HG03045 (cell line): Measurements from ENCODE around the gene WDR53.
"Not testable (repeated sequence)": the region's sequence is repeated elsewhere in the genome, so short reads cannot be mapped to it uniquely, and the experiment has no call there.

Source experiments
- ATAC-seq: cut with Tn5 transposase; IDR thresholded peaks from one replicate; pipeline ENCODE4 v1.9.1; 2021; ENCODE audit warnings: mild to moderate bottlenecking, moderate library complexity; ENCODE audit not compliant: unreplicated experiment

Gene WDR53

DNA sequence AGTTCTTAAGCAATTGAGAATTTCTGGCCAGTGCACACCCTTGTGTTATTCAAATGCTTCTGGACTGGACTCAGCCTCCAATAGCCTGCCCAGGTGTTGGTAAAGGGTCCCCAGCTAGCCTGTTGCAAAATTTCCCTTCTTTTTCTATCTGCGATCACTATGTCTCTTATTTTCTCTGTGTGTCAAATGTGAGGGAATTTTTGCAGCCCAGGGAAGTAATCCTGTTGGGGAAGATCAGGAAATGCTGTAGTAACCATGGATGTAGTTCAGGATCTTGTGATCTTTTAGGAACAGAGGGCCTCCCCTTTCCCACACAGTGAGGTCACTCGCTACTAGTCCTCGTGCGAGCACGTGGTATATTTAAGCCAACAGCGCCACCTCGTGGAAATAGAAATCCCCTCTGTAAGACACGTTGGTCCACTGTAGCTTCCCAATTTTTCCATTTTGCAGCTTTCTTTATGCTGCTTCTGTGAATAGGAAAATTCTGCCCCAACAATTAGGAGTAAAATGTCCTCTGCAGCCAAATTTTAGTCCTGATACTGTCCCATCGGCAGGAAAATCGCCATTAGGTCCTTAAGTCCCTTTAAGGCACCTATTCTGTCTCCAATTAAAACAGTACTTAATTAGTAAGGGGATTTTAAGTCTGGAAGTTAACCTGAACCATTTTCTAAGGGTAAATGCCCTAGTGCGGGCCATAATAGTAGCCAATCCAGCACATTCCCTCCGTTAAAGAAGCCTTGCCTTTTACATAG, 49.2 kb downstream of the WDR53 start:
- no peak for ATAC-seq

DNA sequence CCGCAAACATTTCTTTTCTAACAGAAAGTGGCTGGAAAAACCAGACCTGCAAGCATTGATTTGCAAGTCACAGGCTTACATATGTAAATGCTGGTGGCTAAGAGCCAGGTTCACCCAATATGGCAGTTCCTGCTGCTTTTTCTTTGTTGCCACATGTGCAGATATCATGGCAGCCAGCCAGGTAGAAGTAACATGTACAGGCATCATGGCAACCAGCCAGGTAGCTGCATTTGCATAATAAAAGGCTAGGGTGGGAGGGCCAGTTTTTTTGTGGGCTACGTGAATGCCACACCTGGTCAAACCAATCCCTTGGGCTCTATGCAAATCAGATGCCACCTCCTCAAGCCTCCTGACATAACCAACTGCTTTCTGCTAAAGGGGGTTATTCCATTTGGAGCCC, 50.4 kb downstream of the WDR53 start:
- no peak for ATAC-seq

DNA sequence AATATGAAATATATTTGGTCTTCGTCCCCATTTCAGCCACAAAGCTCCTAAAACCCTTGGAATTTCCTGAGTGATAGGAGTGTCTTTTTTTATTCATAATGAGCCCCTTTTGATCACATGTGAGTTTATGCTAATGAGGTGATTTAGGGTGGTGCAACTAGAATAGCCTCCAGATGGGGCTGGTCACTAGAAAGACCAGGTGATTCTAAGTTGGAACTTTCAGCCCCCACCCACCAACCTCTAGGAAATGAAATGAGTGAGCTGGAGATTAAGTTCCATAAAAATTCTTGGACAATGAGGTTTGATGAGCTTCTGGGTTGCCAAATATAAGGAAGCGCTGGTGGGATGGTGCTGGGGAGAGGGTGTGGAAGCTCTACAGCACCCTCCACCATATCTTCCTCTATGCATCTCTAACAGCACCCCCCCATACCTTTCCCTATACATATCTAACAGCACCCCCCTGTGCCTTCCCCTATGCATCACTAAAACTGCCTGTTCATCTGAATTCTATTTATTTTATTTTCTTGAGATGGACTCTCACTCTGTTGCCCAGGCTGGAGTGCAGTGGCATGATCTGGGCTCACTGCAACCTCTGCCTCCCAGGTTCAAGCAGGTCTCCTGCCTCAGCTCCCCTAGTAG, 51.1 kb downstream of the WDR53 start:
- no peak for ATAC-seq

DNA sequence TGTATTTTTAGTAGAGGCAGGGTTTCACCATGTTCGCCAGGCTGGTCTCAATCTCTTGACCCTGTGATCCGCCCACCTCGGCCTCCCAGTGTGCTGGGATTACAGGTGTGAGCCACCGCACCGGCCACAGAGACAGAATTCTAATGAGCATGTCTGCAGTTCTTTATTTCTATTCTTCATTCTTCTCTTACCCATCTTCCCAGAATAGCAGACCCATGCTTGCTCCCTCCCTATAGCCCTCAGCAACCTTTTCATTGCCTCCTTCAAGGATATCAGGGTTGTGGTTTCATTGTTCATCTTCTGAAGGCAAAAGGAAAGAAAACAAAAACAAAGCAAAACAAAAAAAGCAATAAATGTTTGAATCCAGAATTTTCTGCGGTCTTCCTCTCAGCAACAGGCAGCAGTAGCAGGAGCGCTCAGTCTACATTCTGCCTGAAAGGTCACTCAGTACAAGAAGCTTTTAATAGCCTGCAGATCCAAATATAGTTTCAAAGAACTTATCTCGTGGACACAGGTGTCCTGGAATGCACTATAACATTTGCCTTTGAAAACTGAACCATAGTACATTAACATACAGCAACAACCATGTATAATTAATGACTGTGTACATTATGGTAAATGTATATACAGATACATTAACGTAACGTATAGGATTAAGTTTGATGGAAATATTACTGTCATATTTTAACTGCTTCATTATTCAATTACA, 53.3 kb downstream of the WDR53 start, which contains the start of gene SMCO1:
Gene SMCO1 (minus strand): TSS at position 434 of the 709 bp plus-strand sequence. CDS start 137 bp downstream, at position 297.
- ATAC-seq: no peak

DNA sequence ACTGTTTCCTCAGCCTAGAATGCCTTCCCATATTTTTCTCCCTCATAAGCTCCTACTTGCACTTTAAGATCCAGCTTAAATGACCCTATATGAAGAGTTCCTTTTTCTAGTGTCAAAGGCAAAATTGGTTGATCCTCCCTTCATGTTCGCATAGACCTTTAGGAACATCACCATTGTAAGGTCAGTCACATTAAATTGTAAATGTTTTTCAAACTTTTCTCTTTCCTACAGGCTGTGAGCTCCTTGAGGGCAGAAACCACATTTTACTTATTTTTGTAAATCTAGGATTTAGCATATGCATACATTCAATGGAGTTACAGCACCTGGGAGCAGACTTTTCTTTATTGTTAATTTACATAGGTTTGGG, 54.0 kb downstream of the WDR53 start:
- ATAC-seq: no peak

DNA sequence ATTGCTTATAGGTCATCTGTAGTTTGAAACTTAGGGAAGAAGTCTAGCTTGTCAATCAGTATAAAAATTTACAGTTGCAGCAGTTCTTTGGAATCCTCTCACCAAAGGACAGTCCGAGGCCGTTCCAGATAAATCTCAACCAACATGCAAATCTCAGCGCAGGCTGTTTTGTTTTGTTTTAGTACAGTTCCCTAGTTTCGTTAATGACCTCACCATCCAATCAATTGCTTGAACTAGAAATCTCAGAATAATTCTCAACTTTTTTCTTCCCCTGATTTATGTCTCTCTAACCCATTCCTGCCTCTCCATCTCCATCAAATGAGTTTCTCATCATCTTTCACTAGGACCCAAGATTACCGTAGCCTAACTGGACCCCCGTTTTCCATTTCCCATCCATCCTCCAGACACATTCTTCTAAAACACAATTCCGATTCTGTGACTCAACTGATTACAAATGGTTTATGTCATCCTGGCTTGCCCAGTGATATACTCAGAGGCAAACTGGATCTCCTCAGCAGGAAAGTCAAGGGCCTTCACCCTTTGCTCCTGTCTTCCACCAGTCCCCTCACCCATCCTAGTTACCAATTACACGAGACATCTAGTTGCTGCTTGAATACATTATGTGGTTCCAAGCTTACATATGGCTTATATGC, 54.5 kb downstream of the WDR53 start:
- ATAC-seq: no peak

DNA sequence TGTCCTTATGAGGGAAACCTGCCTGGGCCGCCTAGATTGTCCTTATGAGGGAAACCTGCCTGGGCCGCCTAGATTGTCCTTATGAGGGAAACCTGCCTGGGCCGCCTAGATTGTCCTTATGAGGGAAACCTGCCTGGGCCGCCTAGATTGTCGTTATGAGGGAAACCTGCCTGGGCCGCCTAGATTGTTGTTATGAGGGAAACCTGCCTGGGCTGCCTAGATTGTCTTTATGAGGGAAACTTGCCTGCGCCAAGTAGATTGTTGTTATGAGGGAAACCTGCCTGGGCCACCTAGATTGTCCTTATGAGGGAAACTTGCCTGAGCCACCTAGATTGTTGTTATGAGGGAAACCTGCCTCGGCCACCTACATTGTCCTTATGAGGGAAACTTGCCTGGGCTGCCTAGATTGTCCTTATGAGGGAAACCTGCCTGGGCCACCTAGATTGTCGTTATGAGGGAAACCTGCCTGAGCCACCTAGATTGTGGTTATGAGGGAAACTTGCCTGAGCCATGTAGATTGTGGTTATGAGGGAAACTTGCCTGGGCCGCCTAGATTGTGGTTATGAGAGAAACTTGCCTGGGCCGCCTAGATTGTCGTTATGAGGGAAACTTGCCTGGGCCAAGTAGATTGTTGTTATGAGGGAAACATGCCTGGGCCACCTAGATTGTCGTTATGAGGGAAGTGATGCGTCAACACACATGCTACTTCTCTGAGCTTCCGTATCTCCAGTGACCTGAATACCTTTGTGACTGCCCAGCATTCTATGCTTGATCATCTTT, 56.5 kb downstream of the WDR53 start:
- not testable (repeated sequence) for ATAC-seq

DNA sequence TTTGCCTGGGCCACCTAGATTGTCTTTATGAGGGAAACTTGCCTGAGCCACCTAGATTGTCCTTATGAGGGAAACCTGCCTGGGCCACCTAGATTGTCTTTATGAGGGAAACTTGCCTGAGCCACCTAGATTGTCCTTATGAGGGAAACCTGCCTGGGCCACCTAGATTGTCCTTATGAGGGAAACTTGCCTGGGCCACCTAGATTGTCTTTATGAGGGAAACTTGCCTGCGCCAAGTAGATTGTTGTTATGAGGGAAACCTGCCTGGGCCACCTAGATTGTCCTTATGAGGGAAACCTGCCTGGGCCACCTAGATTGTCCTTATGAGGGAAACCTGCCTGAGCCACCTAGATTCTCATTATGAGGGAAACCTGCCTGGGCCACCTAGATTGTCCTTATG, 57.2 kb downstream of the WDR53 start:
- ATAC-seq: not testable (repeated sequence)

DNA sequence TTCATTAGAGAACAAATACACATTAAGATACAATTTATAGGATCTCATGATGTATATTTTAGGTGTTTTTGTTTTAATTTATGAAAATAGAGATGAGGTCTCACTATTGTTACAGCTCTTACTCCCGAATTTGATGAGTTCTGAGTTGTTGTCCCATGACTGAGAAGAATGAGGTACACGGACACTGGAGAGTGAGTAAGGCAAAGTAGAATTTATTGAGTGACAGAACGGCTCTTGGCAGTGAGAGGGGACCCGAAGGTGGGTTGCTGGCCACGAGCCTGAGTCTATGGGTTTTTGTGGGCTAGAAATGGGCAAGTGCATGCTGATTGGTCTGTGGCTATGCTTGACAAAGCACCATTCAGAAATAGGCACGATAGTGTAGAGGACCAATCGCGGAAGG, 61.7 kb downstream of the WDR53 start:
- ATAC-seq: no peak

DNA sequence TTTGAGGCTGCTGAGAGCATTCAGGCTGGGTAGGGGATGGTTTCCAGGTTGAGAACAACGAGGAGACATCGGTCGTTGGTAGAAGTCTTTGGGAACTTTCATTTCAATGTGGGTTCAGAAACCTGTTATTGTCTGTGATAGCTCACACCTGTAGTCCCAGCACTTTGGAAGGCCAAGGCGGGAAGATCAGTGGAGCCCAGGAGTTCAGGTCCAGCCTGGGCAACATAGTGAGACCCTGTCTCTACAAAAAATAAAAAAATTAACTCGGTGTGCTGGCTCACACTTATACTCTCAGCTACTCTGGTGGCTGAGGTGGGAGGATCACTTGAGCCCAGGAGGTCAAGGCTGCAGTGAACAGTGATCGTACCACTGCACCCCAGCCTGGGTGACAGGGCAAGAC, 63.8 kb downstream of the WDR53 start:
- ATAC-seq: no peak
